Measurements from ENCODE around the gene NFIC. TPM values are rescaled to one million over a fixed set of nuclear protein-coding genes. Genes with fewer than 3 reads are reported as not detected.
"Not testable (repeated sequence)": the region's sequence is repeated elsewhere in the genome, so short reads cannot be mapped to it uniquely, and the experiment has no call there.

NFIC gene
- total RNA-seq, 1 donor from 2014 or later = 142 TPM

DNA sequence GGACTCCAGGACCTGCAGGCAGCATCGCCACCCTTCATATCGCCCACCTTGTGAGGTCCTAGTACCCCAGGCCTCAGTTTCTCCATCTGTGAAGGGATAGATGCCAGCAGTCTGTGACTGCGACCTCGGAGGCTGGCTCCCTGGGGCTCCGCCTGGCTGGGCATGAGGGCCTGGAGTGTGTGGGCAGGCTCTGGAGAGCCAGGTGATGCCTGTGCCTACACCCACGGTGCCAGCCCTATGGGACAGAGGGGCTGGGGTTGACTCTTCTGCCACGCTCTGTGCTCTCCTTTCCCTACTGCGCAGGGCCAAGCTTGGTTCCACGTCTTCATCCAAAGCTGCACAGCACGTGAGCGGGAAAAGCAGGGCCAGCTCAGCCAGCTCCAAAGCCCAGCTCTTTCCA is 26.0 kb upstream of the NFIC start:
- Histone ChIP-seq H3K27me3 (no peaks in the 10 kb centered on the region), H3K9me3 (no peaks in the 10 kb centered on the region), H3K36me3 (no peaks in the 10 kb centered on the region), H3K4me3 (no peak overlapping the region), H3K27ac (no peak overlapping the region), H3K4me1 (peaks cover 55% of the 10 kb centered on the region)
- intact Hi-C loops (cut with DNase I) = no loop called here
- TF ChIP-seq POLR2AphosphoS5 (IDR thresholded peaks at IDR 0.05; ENCODE audit: insufficient read depth in 1 of 2, low read depth in 1 of 2) (no peak), POLR2A (IDR thresholded peaks at IDR 0.05) (no peak)
- TF ChIP-seq, protein P1, sequence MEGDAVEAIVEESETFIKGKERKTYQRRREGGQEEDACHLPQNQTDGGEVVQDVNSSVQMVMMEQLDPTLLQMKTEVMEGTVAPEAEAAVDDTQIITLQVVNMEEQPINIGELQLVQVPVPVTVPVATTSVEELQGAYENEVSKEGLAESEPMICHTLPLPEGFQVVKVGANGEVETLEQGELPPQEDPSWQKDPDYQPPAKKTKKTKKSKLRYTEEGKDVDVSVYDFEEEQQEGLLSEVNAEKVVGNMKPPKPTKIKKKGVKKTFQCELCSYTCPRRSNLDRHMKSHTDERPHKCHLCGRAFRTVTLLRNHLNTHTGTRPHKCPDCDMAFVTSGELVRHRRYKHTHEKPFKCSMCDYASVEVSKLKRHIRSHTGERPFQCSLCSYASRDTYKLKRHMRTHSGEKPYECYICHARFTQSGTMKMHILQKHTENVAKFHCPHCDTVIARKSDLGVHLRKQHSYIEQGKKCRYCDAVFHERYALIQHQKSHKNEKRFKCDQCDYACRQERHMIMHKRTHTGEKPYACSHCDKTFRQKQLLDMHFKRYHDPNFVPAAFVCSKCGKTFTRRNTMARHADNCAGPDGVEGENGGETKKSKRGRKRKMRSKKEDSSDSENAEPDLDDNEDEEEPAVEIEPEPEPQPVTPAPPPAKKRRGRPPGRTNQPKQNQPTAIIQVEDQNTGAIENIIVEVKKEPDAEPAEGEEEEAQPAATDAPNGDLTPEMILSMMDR (IDR thresholded peaks at IDR 0.05) = no peak
- DNase-seq (ENCODE audit: extremely low spot score in 2 of 2) = no peak

DNA sequence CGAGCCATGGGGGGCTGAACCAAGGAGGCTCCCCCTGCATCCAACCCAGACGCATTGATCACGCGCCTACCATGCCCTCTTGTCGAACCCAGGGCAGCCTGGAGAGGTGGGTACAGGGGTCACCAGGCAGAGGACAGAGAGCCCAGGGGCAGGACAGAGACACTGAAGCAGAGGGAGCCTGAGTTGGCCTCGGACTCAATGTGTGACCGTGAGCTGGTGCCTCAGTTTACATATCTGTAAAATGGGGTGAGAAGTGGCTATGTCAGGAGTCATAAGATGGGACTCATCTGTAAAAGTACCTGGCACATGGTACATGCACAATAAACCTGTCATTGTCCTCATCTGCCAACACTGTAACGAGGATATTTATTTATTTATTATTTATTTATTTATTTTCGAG is 24.1 kb upstream of the NFIC start:
- Histone ChIP-seq H3K9me3 (no peaks in the 10 kb centered on the region), H3K36me3 (no peaks in the 10 kb centered on the region), H3K4me1 (peaks cover 51% of the 10 kb centered on the region), H3K27ac (peak overlapping the region; percentile 94), H3K4me3 (no peak overlapping the region), H3K27me3 (no peaks in the 10 kb centered on the region)
- intact Hi-C loops (cut with DNase I) = no loop called here
- no peak for DNase-seq (ENCODE audit: extremely low spot score in 2 of 2)
- TF ChIP-seq POLR2AphosphoS5 (IDR thresholded peaks at IDR 0.05; ENCODE audit: insufficient read depth in 1 of 2, low read depth in 1 of 2) (no peak), POLR2A (IDR thresholded peaks at IDR 0.05) (no peak)
- TF ChIP-seq, protein P1 (IDR thresholded peaks at IDR 0.05) = no peak

DNA sequence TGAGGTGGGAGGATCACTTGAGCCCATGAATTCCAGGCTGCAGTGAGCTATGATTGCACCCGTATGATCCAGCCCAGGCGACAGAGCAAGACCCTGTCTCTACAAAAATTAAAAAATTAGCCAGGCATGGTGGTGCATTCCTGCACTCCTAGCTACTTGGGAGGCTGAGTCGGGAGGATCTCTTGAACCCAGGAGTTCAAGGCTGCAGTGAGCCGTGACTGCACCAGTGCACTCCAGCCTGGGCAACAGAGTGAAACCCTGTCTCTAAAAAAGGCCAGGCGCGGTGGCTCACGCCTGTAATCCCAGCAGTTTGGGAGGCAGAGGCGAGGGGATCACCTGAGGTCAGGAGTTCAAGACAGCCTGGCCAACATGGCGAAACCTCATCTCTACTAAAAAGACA is 23.4 kb upstream of the NFIC start:
- intact Hi-C loops (cut with DNase I) = not testable (repeated sequence)

DNA sequence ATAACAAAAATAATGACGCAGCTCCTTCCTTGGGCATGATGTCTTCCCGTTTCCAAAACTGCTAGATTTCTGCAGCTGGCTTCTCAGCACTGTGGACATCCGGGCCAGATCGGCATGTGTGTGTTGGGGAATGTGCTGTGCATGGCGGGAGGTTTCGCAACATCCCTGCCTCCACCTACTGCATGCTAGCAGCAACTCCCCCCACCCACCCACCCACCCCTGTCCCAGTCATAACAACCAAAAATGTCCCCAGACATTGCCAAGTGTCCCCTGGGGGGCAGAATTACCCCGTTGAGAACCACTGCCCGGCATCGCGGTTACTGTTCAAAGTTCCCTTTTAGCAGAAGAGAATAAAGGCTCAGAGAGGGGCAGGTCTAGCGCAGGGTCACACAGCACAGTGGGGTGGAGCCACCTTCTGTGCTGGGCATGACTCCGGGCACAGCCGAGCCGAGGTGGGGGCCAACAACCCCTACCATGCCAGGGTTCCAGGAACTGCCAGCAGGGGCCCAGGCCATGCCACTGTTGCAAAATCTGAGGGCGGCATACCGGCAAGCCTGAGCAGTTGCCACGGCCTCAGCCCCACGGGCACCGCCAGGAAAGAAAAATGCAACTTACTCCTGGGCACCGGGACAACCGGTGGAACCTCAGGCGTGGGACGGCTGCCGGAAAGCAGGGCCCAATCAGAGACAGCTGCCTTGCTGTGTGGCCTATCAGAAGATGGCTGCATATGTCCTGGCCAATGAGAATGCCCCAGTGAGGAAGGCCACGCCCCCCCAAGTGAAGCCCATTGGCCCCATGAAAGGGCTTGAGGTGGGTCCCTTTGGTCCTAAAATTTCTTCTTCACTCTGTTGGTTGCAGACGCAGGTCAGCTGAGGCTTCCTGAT is 22.5 kb upstream of the NFIC start:
- intact Hi-C loops (cut with DNase I) = no loop called here
- no peak for TF ChIP-seq POLR2A (IDR thresholded peaks at IDR 0.05)
- peak; percentile 44 to 80 for TF ChIP-seq POLR2AphosphoS5 (IDR thresholded peaks at IDR 0.05; ENCODE audit: insufficient read depth in 1 of 2, low read depth in 1 of 2)
- Histone ChIP-seq H3K4me3 (peak overlapping the region; percentile 27 to 37), H3K36me3 (no peaks in the 10 kb centered on the region), H3K9me3 (no peaks in the 10 kb centered on the region), H3K27me3 (no peaks in the 10 kb centered on the region), H3K4me1 (peaks cover 41% of the 10 kb centered on the region), H3K27ac (peak overlapping the region; percentile 94)
- DNase-seq (ENCODE audit: extremely low spot score in 2 of 2) = no peak

More for the DNA sequence above, 23.4 kb upstream of the NFIC start:
- Histone ChIP-seq H3K27ac (peak overlapping the region; percentile 94), H3K4me1 (peaks cover 50% of the 10 kb centered on the region)
- H3K27me3 ChIP-seq; H3K9me3 ChIP-seq; DNase-seq (ENCODE audit: extremely low spot score in 2 of 2); H3K36me3 ChIP-seq; H3K4me3 ChIP-seq: not testable (repeated sequence)
- TF ChIP-seq POLR2AphosphoS5 (IDR thresholded peaks at IDR 0.05; ENCODE audit: insufficient read depth in 1 of 2, low read depth in 1 of 2) = peak in 1 of 2 donors; percentile 8

DNA sequence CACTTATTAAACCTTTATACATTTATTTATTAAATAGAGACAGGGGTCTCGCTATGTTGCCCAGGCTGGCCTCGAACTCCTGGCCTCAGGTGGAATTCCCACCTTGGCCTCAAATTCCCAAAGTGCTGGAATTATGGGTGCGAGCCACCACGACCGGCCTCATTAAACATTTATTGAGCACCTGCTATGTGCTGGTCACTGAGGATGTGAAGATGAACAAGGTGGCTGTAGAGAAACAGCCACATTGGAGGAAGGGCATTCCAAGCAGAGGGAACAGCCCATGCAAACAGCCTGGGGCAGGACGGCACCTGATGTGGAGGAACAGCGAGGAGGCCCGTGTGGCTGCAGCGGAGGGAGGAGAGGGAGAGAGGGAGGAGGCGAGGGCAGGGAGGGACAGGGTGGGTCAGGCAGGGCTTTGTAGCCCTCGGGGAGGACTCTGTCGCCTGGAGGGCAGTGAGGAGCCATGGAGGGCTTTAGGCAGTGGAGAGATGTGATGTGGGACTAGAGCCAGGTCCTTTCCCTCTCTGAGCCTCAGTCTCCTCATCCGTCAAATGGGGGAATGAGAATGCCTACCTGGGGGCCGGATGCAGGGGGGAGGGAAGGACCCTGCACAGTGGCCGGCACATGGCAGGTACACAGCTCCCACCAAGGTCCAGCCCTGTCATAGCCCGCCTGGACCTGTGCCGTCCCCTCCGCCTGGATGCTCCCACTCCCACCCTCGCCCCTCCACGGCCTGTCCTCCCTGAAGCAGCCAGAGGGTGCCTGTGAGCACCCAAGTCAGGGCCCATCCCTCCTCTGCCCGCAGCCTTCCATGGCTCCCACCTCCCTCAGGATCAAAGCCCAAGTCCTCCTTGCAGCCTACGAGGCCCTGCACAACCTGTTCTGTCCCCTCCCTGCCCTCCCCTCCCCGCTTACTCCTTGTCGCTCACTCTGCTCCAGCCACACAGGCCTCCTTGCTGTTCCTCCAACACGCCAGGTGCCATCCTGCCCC is 21.5 kb upstream of the NFIC start:
- Histone ChIP-seq H3K27me3 (no peaks in the 10 kb centered on the region), H3K9me3 (no peaks in the 10 kb centered on the region), H3K27ac (peak overlapping the region; percentile 94), H3K4me1 (peaks cover 44% of the 10 kb centered on the region), H3K4me3 (no peak overlapping the region), H3K36me3 (no peaks in the 10 kb centered on the region)
- intact Hi-C loops (cut with DNase I) = no loop called here
- DNase-seq (ENCODE audit: extremely low spot score in 2 of 2) = no peak
- TF ChIP-seq, protein P1 (IDR thresholded peaks at IDR 0.05) = no peak
- TF ChIP-seq POLR2AphosphoS5 (IDR thresholded peaks at IDR 0.05; ENCODE audit: insufficient read depth in 1 of 2, low read depth in 1 of 2) (no peak), POLR2A (IDR thresholded peaks at IDR 0.05) (no peak)
